MM.1S (cell line): ENCODE measurements around the gene PLA2G4A.

ENCODE experiments used
- DNase-seq: peaks from one replicate; pipeline ENCODE4 v3.0.0-alpha.2; 2015
- H2AFZ ChIP-seq: fragments of 300-600 bp; sonication (generic); 2 replicates; pipeline ENCODE4 v1.6.0; 2016; ENCODE audit warnings: antibody characterized with exemption, low read length
- H3F3A ChIP-seq: fragments of 300-600 bp; sonication (generic); 2 replicates; pipeline ENCODE4 v1.6.1; 2016; ENCODE audit warnings: mild to moderate bottlenecking, antibody characterized with exemption, low read length, moderate library complexity, mixed read lengths; ENCODE audit not compliant: insufficient read depth
- H3K27ac ChIP-seq: fragments of 300-600 bp; sonication (generic); 2 replicates; pipeline ENCODE4 v1.5.1; 2016; ENCODE audit warnings: mild to moderate bottlenecking, low read length
- H3K27me3 ChIP-seq: fragments of 300-600 bp; sonication (generic); replicated peaks from 2 replicates; pipeline ENCODE4 v1.6.0; 2016; ENCODE audit warnings: low read length; ENCODE audit not compliant: insufficient read depth
- H3K36me3 ChIP-seq: fragments of 300-600 bp; sonication (generic); replicated peaks from 2 replicates; pipeline ENCODE4 v1.6.1; 2016; ENCODE audit warnings: mild to moderate bottlenecking, low read length, mixed read lengths; ENCODE audit not compliant: insufficient read depth
- H3K4me1 ChIP-seq: fragments of 300-600 bp; sonication (generic); 2 replicates; pipeline ENCODE4 v1.6.1; 2016; ENCODE audit warnings: low read length, mixed read lengths
- H3K4me2 ChIP-seq: fragments of 300-600 bp; sonication (generic); 2 replicates; pipeline ENCODE4 v1.6.0; 2016; ENCODE audit warnings: low read depth, low read length
- H3K4me3 ChIP-seq: fragments of 300-600 bp; sonication (generic); 2 replicates; pipeline ENCODE4 v1.5.1; 2016; ENCODE audit warnings: low read length, mixed read lengths
- H3K79me2 ChIP-seq: fragments of 300-600 bp; sonication (generic); 2 replicates; pipeline ENCODE4 v1.6.1; 2016; ENCODE audit warnings: mixed run types, low read length, mixed read lengths
- H3K9ac ChIP-seq: fragments of 300-600 bp; sonication (generic); 2 replicates; pipeline ENCODE4 v1.6.1; 2016; ENCODE audit warnings: low read length, mixed read lengths
- H3K9me2 ChIP-seq: fragments of 300-600 bp; sonication (generic); replicated peaks from 2 replicates; pipeline ENCODE4 v1.6.1; 2016; ENCODE audit warnings: mild to moderate bottlenecking, low read length, mixed read lengths; ENCODE audit not compliant: insufficient read depth
- H3K9me3 ChIP-seq: fragments of 300-600 bp; sonication (generic); replicated peaks from 2 replicates; pipeline ENCODE4 v1.6.1; 2016; ENCODE audit warnings: mild to moderate bottlenecking, low read length, mixed read lengths; ENCODE audit not compliant: insufficient read depth
- H4K20me1 ChIP-seq: fragments of 300-600 bp; sonication (generic); 2 replicates; pipeline ENCODE4 v1.6.1; 2016; ENCODE audit warnings: mild to moderate bottlenecking, low read length, moderate library complexity, mixed read lengths; ENCODE audit not compliant: insufficient read depth
- CTCF ChIP-seq: fragments of 300-600 bp; sonication (generic); IDR thresholded peaks from 2 replicates; pipeline ENCODE4 v1.5.1; 2016; ENCODE audit warnings: antibody characterized with exemption, low read length, mixed read lengths
- EZH2 ChIP-seq: fragments of 300-600 bp; sonication (generic); optimal IDR thresholded peaks from 2 replicates; pipeline ENCODE3; 2017; ENCODE audit warnings: low read depth, mild to moderate bottlenecking, antibody characterized with exemption, low read length, mixed read lengths
- EZH2phosphoT487 ChIP-seq: fragments of 300-600 bp; sonication (generic); IDR thresholded peaks from 2 replicates; pipeline ENCODE4 v1.6.1; 2018; ENCODE audit warnings: antibody characterized with exemption, low read length

PLA2G4A gene

GRCh38 chr1:186897008-186897407, 68.3 kb downstream of the PLA2G4A start:
- no peaks in the 10 kb centered on the region for H3K9me3 ChIP-seq
- H3K79me2 ChIP-seq: 0 out of 2 replicates have a peak, but pooled peaks cover 4% of the 10 kb centered on the region
- no peaks in the 10 kb centered on the region for H3F3A ChIP-seq
- no peak for DNase-seq
- H3K27me3 ChIP-seq: no peaks in the 10 kb centered on the region
- no peaks in the 10 kb centered on the region for H4K20me1 ChIP-seq
- H3K4me1 ChIP-seq: peaks cover 14% of the 10 kb centered on the region
- no peak overlapping the region for H3K27ac ChIP-seq
- TF ChIP-seq EZH2phosphoT487 (no peak), EZH2 (no peak), CTCF (no peak)
- no peak overlapping the region for H3K9ac ChIP-seq
- no peaks in the 10 kb centered on the region for H3K9me2 ChIP-seq
- no peak overlapping the region for H2AFZ ChIP-seq
- no peaks in the 10 kb centered on the region for H3K36me3 ChIP-seq
- no peak overlapping the region for H3K4me2 ChIP-seq
- H3K4me3 ChIP-seq: no peak overlapping the region

GRCh38 chr1:186899577-186899976, 70.8 kb downstream of the PLA2G4A start:
- Histone ChIP-seq H2AFZ (no peak overlapping the region), H3K36me3 (no peaks in the 10 kb centered on the region), H3K27ac (no peak overlapping the region; the same call in 1 of the 2 replicates), H3K9ac (no peak overlapping the region), H3K9me2 (no peaks in the 10 kb centered on the region), H4K20me1 (no peaks in the 10 kb centered on the region), H3K27me3 (no peaks in the 10 kb centered on the region), H3F3A (no peaks in the 10 kb centered on the region), H3K4me3 (no peak overlapping the region), H3K4me1 (peaks cover 14% of the 10 kb centered on the region), H3K4me2 (no peak overlapping the region), H3K79me2 (0 out of 2 replicates have a peak, but pooled peaks cover 4% of the 10 kb centered on the region), H3K9me3 (no peaks in the 10 kb centered on the region)
- DNase-seq: peak; percentile 48
- TF ChIP-seq CTCF (no peak), EZH2phosphoT487 (no peak)

- no peak for DNase-seq
- Histone ChIP-seq H4K20me1 (no peaks in the 10 kb centered on the region), H3K4me1 (peaks cover 14% of the 10 kb centered on the region), H3K4me2 (no peak overlapping the region), H2AFZ (no peak overlapping the region), H3K27me3 (no peaks in the 10 kb centered on the region), H3K9me3 (no peaks in the 10 kb centered on the region), H3K36me3 (no peaks in the 10 kb centered on the region), H3K27ac (no peak overlapping the region), H3K4me3 (no peak overlapping the region), H3K79me2 (0 out of 2 replicates have a peak, but pooled peaks cover 4% of the 10 kb centered on the region), H3K9me2 (no peaks in the 10 kb centered on the region), H3F3A (no peaks in the 10 kb centered on the region), H3K9ac (no peak overlapping the region)
- no peak for TF ChIP-seq CTCF
- TF ChIP-seq EZH2phosphoT487: no peak
- TF ChIP-seq EZH2: no peak
These were observed 71.2 kb downstream of the PLA2G4A start for GRCh38 chr1:186899977-186900376.
